HepG2 (cell line): ENCODE data around the gene GPR42. TPM values are rescaled to one million over a fixed set of nuclear protein-coding genes. Genes with fewer than 3 reads are reported as not detected.
A peak's percentile ranks its signal among the peaks of the same experiment; 100 is the strongest.

Experiments
- ARNTL ChIP-seq: sonication (generic); formaldehyde crosslinking; IDR thresholded peaks from 2 replicates; pipeline ENCODE4 v1.4.0; 2020; ENCODE audit warnings: mild to moderate bottlenecking, missing genetic modification reagents
- BORCS8-MEF2B ChIP-seq: sonication (generic); formaldehyde crosslinking; IDR thresholded peaks from 2 replicates; pipeline ENCODE4 v1.8.0; 2022; ENCODE audit warnings: mild to moderate bottlenecking, missing genetic modification reagents
- FOSL1 ChIP-seq: sonication (generic); formaldehyde crosslinking; IDR thresholded peaks from 2 replicates; pipeline ENCODE4 v1.9.0; 2021; ENCODE audit warnings: missing genetic modification reagents, borderline replicate concordance
- HMG20B ChIP-seq: conservative IDR thresholded peaks from 2 replicates; pipeline ENCODE4 v1.6.1; 2016; ENCODE audit warnings: missing genetic modification reagents, missing compliant biosample characterization
- RAD21 ChIP-seq: fragments of 450-650 bp; formaldehyde crosslinking; IDR thresholded peaks from 2 replicates; pipeline ENCODE4 v1.5.0; 2020; ENCODE audit warnings: mild to moderate bottlenecking
- RELA ChIP-seq: sonication (generic); formaldehyde crosslinking; IDR thresholded peaks from 2 replicates; pipeline ENCODE4 v1.4.0; 2020; ENCODE audit warnings: missing genetic modification reagents
- TARDBP ChIP-seq: sonication (generic); formaldehyde crosslinking; IDR thresholded peaks from 2 replicates; pipeline ENCODE4 v1.8.0; 2022; ENCODE audit warnings: mild to moderate bottlenecking, missing genetic modification reagents
- XRCC5 ChIP-seq: fragments of 200-400 bp; formaldehyde crosslinking; optimal IDR thresholded peaks from 2 replicates; pipeline ENCODE3; 2017; ENCODE audit warnings: mild to moderate bottlenecking, low read length
- ZKSCAN5 ChIP-seq: sonication (generic); formaldehyde crosslinking; IDR thresholded peaks from 2 replicates; pipeline ENCODE4 v1.5.1; 2020; ENCODE audit warnings: mild to moderate bottlenecking, missing genetic modification reagents
- ZNF644 ChIP-seq: IDR thresholded peaks from 2 replicates; pipeline ENCODE4 v1.6.1; 2016; ENCODE audit warnings: low read depth
- ZNF672 ChIP-seq: sonication (generic); formaldehyde crosslinking; IDR thresholded peaks from 2 replicates; pipeline ENCODE4 v1.8.1; 2022; ENCODE audit warnings: missing genetic modification reagents
- ZNF816 ChIP-seq: sonication (generic); formaldehyde crosslinking; IDR thresholded peaks from 2 replicates; pipeline ENCODE4 v1.8.0; 2022; ENCODE audit warnings: missing genetic modification reagents, mild to moderate bottlenecking, borderline replicate concordance
- polyA plus RNA-seq, 8 experiments: library from polyadenylated mRNA; depleted of rRNA in 3 of 8; stranded (reverse) in 7 of 8; unstranded in 1 of 8; fragments of >200 nt; fragmentation: Illumina TruSeq in 4 of 8; extraction: Trizol in 4 of 8; gene quantifications; 2 replicates each; pipeline versions ENCODE4 v1.2.1 to v1.2.3, GENCODE V29; 2011 to 2016; ENCODE audit warnings: low read depth in 4 of 8, missing spikeins in 1 of 8, mixed read lengths in 1 of 8; ENCODE audit not compliant: insufficient read depth in 1 of 8
- total RNA-seq, 5 experiments: library from RNA; depleted of rRNA; stranded (reverse); fragments of >200 nt; fragmentation: Illumina TruSeq; extraction: Trizol; gene quantifications; 2 replicates each; pipeline ENCODE4 v1.2.3, GENCODE V29; 2016; ENCODE audit warnings: low read depth in 1 of 5
- TF ChIP-seq, protein P1 (sequence below): fragments of 450-650 bp; IDR thresholded peaks from 2 replicates; pipeline ENCODE4 v1.6.1; 2017
- TF ChIP-seq, protein P2 (sequence below): sonication (generic); formaldehyde crosslinking; IDR thresholded peaks from 2 replicates; pipeline ENCODE4 v1.4.0; 2020; ENCODE audit warnings: missing genetic modification reagents
- TF ChIP-seq, protein P3 (sequence below): sonication (generic); formaldehyde crosslinking; IDR thresholded peaks from 2 replicates; pipeline ENCODE4 v1.9.0; 2021; ENCODE audit warnings: missing genetic modification reagents, mild to moderate bottlenecking, borderline replicate concordance

The GPR42 gene
- total and polyA plus RNA-seq, 2 of the 13 experiments (the other 11 are each of a cell fraction or from before 2014, with no cell fraction given): not detected

GRCh38 chr19:35389192-35389861, 18.5 kb downstream of the GPR42 start (continued):
- TF ChIP-seq ZKSCAN5 (CRISPR knock-in tag): no peak
- TF ChIP-seq, protein P1, sequence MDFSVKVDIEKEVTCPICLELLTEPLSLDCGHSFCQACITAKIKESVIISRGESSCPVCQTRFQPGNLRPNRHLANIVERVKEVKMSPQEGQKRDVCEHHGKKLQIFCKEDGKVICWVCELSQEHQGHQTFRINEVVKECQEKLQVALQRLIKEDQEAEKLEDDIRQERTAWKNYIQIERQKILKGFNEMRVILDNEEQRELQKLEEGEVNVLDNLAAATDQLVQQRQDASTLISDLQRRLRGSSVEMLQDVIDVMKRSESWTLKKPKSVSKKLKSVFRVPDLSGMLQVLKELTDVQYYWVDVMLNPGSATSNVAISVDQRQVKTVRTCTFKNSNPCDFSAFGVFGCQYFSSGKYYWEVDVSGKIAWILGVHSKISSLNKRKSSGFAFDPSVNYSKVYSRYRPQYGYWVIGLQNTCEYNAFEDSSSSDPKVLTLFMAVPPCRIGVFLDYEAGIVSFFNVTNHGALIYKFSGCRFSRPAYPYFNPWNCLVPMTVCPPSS: no peak
- no peak for TF ChIP-seq BORCS8-MEF2B
- peak; percentile 67; the same call in 1 of the 2 replicates for TF ChIP-seq FOSL1 (CRISPR knock-in tag)
- peak; percentile 56; the same call in 1 of the 2 replicates for TF ChIP-seq ZNF644 (CRISPR knock-in tag)
- TF ChIP-seq, protein P2, sequence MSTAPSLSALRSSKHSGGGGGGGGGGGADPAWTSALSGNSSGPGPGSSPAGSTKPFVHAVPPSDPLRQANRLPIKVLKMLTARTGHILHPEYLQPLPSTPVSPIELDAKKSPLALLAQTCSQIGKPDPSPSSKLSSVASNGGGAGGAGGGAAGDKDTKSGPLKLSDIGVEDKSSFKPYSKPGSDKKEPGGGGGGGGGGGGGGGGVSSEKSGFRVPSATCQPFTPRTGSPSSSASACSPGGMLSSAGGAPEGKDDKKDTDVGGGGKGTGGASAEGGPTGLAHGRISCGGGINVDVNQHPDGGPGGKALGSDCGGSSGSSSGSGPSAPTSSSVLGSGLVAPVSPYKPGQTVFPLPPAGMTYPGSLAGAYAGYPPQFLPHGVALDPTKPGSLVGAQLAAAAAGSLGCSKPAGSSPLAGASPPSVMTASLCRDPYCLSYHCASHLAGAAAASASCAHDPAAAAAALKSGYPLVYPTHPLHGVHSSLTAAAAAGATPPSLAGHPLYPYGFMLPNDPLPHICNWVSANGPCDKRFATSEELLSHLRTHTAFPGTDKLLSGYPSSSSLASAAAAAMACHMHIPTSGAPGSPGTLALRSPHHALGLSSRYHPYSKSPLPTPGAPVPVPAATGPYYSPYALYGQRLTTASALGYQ: peak; percentile 64; the same call in 1 of the 2 replicates
- TF ChIP-seq, protein P3, sequence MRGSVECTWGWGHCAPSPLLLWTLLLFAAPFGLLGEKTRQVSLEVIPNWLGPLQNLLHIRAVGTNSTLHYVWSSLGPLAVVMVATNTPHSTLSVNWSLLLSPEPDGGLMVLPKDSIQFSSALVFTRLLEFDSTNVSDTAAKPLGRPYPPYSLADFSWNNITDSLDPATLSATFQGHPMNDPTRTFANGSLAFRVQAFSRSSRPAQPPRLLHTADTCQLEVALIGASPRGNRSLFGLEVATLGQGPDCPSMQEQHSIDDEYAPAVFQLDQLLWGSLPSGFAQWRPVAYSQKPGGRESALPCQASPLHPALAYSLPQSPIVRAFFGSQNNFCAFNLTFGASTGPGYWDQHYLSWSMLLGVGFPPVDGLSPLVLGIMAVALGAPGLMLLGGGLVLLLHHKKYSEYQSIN: no peak
- peak; percentile 67; the same call in 1 of the 2 replicates for TF ChIP-seq ARNTL (CRISPR knock-in tag)
- no peak for TF ChIP-seq RAD21 (CRISPR knock-in tag)
- no peak for TF ChIP-seq XRCC5
- TF ChIP-seq RELA: no peak
- TF ChIP-seq ZNF672: no peak
- no peak for TF ChIP-seq TARDBP (CRISPR knock-in tag)
- 0 out of 2 replicates have a peak, but pooled peaks have one; percentile 44 for TF ChIP-seq ZNF816 (CRISPR knock-in tag)
- TF ChIP-seq HMG20B (CRISPR knock-in tag): no peak
